Testis (tissue), 3 donors: Measurements from ENCODE around the gene PTPRE. TPM values are rescaled to one million over a fixed set of nuclear protein-coding genes. Genes with fewer than 3 reads are reported as not detected.
A peak's percentile ranks its signal among the peaks of the same experiment; 100 is the strongest.

Experiments used
- DNase-seq: peaks from one replicate; pipeline ENCODE4 v3.0.0-alpha.2; 2019
- H3K27ac ChIP-seq, 2 donors: fragments of 200-600 bp; sonication (generic); one replicate each; pipeline ENCODE4 v1.5.1; 2019
- H3K27me3 ChIP-seq: fragments of 200-600 bp; sonication (generic); one replicate; pipeline ENCODE4 v1.5.1; 2019
- H3K36me3 ChIP-seq: fragments of 200-600 bp; sonication (generic); one replicate; pipeline ENCODE4 v1.5.1; 2017; ENCODE audit warnings: low read depth; ENCODE audit errors: missing control alignments
- H3K4me1 ChIP-seq: fragments of 200-600 bp; sonication (generic); one replicate; pipeline ENCODE4 v1.5.1; 2019
- H3K4me3 ChIP-seq, 2 donors: fragments of 200-600 bp; sonication (generic); one replicate each; pipeline ENCODE4 v1.5.1; 2017 to 2019
- H3K9me3 ChIP-seq: fragments of 200-600 bp; sonication (generic); one replicate; pipeline ENCODE4 v1.5.1; 2017
- CTCF ChIP-seq, 3 experiments: fragments of 450-650 bp in 2 of 3; fragments of 200-600 bp in 1 of 3; sonication (generic) in 1 of 3; IDR thresholded peaks; one replicate each; pipeline ENCODE4 v1.5.1; 2016 to 2019; ENCODE audit warnings: antibody characterized with exemption in 3 of 3, mild to moderate bottlenecking in 2 of 3, moderate library complexity in 1 of 3
- POLR2A ChIP-seq: fragments of 450-650 bp; IDR thresholded peaks from one replicate; pipeline ENCODE4 v1.6.1; 2017; ENCODE audit warnings: antibody characterized with exemption, mild to moderate bottlenecking, moderate library complexity
- WGBS, 2 donors: methylation state at CpG; one replicate each; pipeline ENCODE4 v1.1.5; 2018; 5-methylcytosine and 5-hydroxymethylcytosine counted together
- intact Hi-C: fragments of 100-400 bp; cut with DNase I; formaldehyde crosslinking; loops from one replicate; pipeline ENCODE4 v1.15.1; 2023; ENCODE audit warnings: low total_unique reads
- polyA plus RNA-seq: library from polyadenylated mRNA; stranded (reverse); fragments of 350-450 nt; fragmentation: Illumina TruSeq; extraction: RNeasy Lipid Tissue Mini Kit (QIAGEN cat#74804); gene quantifications from one replicate; pipeline ENCODE4 v1.2.3, GENCODE V29; 2014; ENCODE audit warnings: low read depth, low replicate concordance; ENCODE audit not compliant: insufficient read depth
- total RNA-seq, 2 donors: library from RNA; depleted of rRNA; stranded (reverse); fragments of >200 nt; gene quantifications; one replicate each; pipeline ENCODE4 v1.2.3, GENCODE V29; 2016

PTPRE gene
- total and polyA plus RNA-seq, 3 donors from 2014 or later, result 10.0 to 26.6 (median 15.3) TPM

- no peaks in the 10 kb centered on the region for H3K27me3 ChIP-seq
- intact Hi-C loops, result no loop called here
- TF ChIP-seq CTCF (IDR thresholded peaks at IDR 0.05), result no peak
- no peak for TF ChIP-seq POLR2A
- no peaks in the 10 kb centered on the region for H3K9me3 ChIP-seq
- no peak overlapping the region for H3K27ac ChIP-seq
- 87 to 91% methylated on average over 7 to 10 of the region's 10 CpGs for WGBS, 2 donors
- H3K4me3 ChIP-seq, result no peak overlapping the region
- no peak for DNase-seq
- no peaks in the 10 kb centered on the region for H3K36me3 ChIP-seq
- peaks cover 6% of the 10 kb centered on the region for H3K4me1 ChIP-seq
These were observed 140.0 kb downstream of the PTPRE start for GRCh38 chr10:128046953-128047290.

GRCh38 chr10:128047351-128047750 is 140.4 kb downstream of the PTPRE start:
- WGBS, 2 donors, result 58 to 84% methylated on average over 14 to 17 of the region's 17 CpGs
- Histone ChIP-seq H3K36me3 (no peaks in the 10 kb centered on the region), H3K4me3 (peak overlapping the region in 1 of 2 donors; percentile 1), H3K4me1 (peaks cover 6% of the 10 kb centered on the region), H3K27ac (peak overlapping the region; percentile 41 to 55), H3K9me3 (no peaks in the 10 kb centered on the region), H3K27me3 (no peaks in the 10 kb centered on the region)
- DNase-seq, result peak; percentile 90
- TF ChIP-seq POLR2A (no peak), CTCF (IDR thresholded peaks at IDR 0.05) (no peak)
- intact Hi-C loops, result no loop called here

GRCh38 chr10:128047991-128048818 is 141.3 kb downstream of the PTPRE start:
- Histone ChIP-seq H3K27ac (peak overlapping the region; percentile 41 to 55), H3K4me1 (peaks cover 6% of the 10 kb centered on the region), H3K9me3 (no peaks in the 10 kb centered on the region), H3K27me3 (no peaks in the 10 kb centered on the region), H3K4me3 (peak overlapping the region; percentile 1 to 2), H3K36me3 (no peaks in the 10 kb centered on the region)
- WGBS, 2 donors, result 42 to 57% methylated on average over 21 of the region's 21 CpGs
- intact Hi-C loops, result no loop called here
- peak; percentile 36 for DNase-seq
- TF ChIP-seq POLR2A, result no peak
- no peak for TF ChIP-seq CTCF (IDR thresholded peaks at IDR 0.05)

- Histone ChIP-seq H3K36me3 (no peaks in the 10 kb centered on the region), H3K4me1 (peaks cover 6% of the 10 kb centered on the region), H3K27ac (peak overlapping the region; percentile 41 to 55), H3K9me3 (no peaks in the 10 kb centered on the region), H3K4me3 (peak overlapping the region; percentile 1 to 2), H3K27me3 (no peaks in the 10 kb centered on the region)
- intact Hi-C loops, result no loop called here
- TF ChIP-seq POLR2A (no peak), CTCF (IDR thresholded peaks at IDR 0.05) (no peak)
- 61 to 68% methylated on average over 6 of the region's 6 CpGs for WGBS, 2 donors
- no peak for DNase-seq
These were observed 141.9 kb downstream of the PTPRE start for GRCh38 chr10:128048819-128049210.
